SK-N-MC (cell line): ENCODE data around the gene TDRD6.

Experiments used
- EZH2 ChIP-seq: fragments of 200-600 bp; sonication (generic); IDR thresholded peaks from one replicate; pipeline ENCODE4 v1.6.1; 2017; ENCODE audit warnings: antibody characterized with exemption
- FOXP2 ChIP-seq: optimal IDR thresholded peaks from 2 replicates; pipeline ENCODE3; 2011; ENCODE audit warnings: mild to moderate bottlenecking, moderate library complexity; ENCODE audit not compliant: insufficient read depth; ENCODE audit errors: extremely low read length, control extremely low read depth
- POLR2AphosphoS5 ChIP-seq: IDR thresholded peaks from 2 replicates; pipeline ENCODE4 v1.6.1; 2012; ENCODE audit warnings: mild to moderate bottlenecking, low read depth, low read length, borderline replicate concordance

GRCh38 chr6:46751658-46752057 lies 64.0 kb downstream of the TDRD6 start:
- no peak for TF ChIP-seq EZH2
- no peak for TF ChIP-seq FOXP2
- TF ChIP-seq POLR2AphosphoS5: no peak
